Right ventricle myocardium inferior (tissue), 1 donor: Measurements from ENCODE around the gene COL23A1. TPM values are rescaled to one million over a fixed set of nuclear protein-coding genes. Genes with fewer than 3 reads are reported as not detected.
"Not testable (repeated sequence)": the region's sequence is repeated elsewhere in the genome, so short reads cannot be mapped to it uniquely, and the experiment has no call there.

Source experiments
- ATAC-seq: fragments of 200-7000 bp; cut with Tn5 transposase; one replicate; pipeline ENCODE4 v1.9.1; 2020; ENCODE audit warnings: mild to moderate bottlenecking, moderate library complexity
- DNase-seq: peaks from one replicate; pipeline ENCODE4 v3.0.0; 2021; ENCODE audit errors: missing footprints
- intact Hi-C: fragments of 100-400 bp; cut with DNase I; formaldehyde crosslinking; loops from one replicate; pipeline ENCODE4 v1.11.0; 2022
- total RNA-seq: library from RNA; stranded (reverse); fragmentation: NEBNext Ultra II Directional; extraction: Animal tissue kit (Norgen Biotek cat#: 25700); gene quantifications from one replicate; pipeline ENCODE4 v1.2.1, GENCODE V29; 2021
- donor health status: DM: no; HTN: yes; CAD: no; lungs with severe emphysema.

The COL23A1 gene
- total RNA-seq, 1 donor from 2014 or later = 22.5 TPM

GRCh38 chr5:178248750-178249149 is 341.4 kb downstream of the COL23A1 start:
- ATAC-seq (no peak), DNase-seq (no peak)
- intact Hi-C loops = no loop called here

GRCh38 chr5:178247481-178248456 is 342.4 kb downstream of the COL23A1 start:
- DNase-seq = no peak
- ATAC-seq = no peak

GRCh38 chr5:178246624-178247279 is 343.4 kb downstream of the COL23A1 start:
- DNase-seq (no peak), ATAC-seq (no peak)
- intact Hi-C loops = no loop called here

More at GRCh38 chr5:178247481-178248456, 342.4 kb downstream of the COL23A1 start:
- intact Hi-C loops = no loop called here

- DNase-seq (no peak), ATAC-seq (no peak)
- intact Hi-C loops = no loop called here
These were observed 344.8 kb downstream of the COL23A1 start for GRCh38 chr5:178245389-178245788.

GRCh38 chr5:178244576-178244975 is 345.6 kb downstream of the COL23A1 start:
- no peak for DNase-seq
- no peak for ATAC-seq
- intact Hi-C loops = no loop called here

DNA sequence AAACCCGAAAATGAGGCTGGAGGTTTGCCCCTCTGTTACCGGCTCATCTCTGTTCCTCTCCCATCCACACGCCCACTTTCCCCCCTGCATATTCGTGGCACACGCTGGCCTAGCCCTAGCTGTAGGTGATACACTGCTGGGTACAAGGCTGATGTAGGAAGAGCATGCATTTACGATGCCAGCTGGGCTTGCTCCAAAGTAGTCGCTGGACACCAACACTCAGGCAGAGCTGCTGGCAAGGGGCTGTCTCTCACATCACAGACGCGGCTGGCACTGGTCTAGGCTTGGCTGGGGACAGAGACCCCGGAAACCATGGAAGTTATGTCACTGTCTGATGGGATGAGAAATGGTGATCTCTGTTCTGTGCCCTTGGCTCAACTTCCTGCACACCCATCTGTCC is 347.8 kb downstream of the COL23A1 start:
- ATAC-seq (peak; percentile 53), DNase-seq (no peak)
- intact Hi-C loops = no loop called here

DNA sequence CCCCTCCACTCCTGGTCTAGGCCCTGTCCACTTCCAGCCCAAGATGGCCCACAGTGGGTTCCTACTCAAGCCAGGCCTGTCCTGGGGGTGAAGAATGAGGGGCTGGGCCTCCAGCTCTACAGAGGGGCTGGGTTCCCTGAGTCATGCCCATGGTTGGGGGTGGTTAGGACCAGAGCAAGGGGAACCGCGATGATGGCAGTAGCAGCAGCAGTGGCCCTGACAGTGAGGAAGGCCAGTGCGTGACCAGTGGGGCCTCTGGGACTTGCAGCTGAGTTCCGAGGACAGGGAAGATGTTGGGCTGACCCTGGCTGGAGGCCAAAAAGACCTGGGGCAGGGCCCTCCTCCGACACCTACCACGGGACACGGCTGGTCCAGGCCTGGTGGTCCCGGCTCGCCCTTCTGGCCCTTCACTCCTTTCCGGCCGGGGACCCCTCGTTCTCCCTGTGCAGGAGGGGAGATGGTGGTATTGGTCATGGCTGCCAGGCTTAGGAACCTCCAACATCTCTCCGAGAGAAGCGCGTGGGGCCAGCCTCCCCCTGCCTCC is 348.4 kb downstream of the COL23A1 start:
- intact Hi-C loops = no loop called here
- DNase-seq = no peak
- no peak for ATAC-seq

DNA sequence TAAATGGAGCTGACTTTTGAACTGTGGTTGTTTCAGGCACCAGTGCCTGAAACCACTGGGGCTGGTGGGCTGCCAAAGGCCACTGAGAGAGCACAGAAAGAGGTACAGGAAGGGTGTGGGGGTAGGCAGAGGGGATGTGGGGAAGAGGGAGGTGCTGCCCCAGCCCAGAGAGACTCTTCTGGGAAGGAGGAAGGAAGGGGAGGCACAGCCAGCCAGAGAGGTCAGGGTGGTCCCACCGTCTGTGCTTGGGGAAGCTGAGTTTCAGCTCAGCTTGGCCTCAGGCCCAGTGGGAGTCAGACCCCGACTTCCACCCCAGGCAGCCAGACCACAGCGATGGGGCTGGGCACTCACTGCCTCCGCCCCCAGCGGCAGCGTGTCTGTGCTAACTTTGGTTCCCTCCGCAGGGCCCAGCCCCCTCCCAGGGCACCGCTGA is 348.9 kb downstream of the COL23A1 start:
- no peak for DNase-seq
- ATAC-seq = peak; percentile 38

GRCh38 chr5:178240766-178241165 is 349.4 kb downstream of the COL23A1 start:
- intact Hi-C loops = no loop called here
- DNase-seq (no peak), ATAC-seq (no peak)

More for the DNA sequence above, 348.9 kb downstream of the COL23A1 start:
- intact Hi-C loops = no loop called here

DNA sequence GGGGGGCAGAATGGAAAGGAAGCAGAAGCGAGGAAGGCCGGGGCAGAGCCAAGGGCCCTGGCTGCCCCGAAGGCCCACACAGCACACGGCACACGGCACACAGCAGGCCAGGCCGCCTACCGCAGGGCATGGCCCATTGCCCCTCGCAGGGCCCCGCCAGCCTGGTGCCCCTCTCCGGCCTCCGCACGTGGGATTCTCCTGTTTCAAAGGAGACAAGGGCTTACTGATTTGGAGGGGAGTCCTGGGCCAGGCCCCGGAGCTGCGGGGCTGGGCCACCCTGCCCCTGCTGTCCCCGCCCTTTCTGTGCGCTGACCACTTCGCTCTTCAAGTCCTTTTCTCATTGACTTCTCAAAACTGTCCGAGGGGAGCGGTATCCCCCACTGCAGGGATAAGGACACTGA is 349.9 kb downstream of the COL23A1 start:
- ATAC-seq (no peak), DNase-seq (no peak)
- intact Hi-C loops = no loop called here

- intact Hi-C loops, ATAC-seq, DNase-seq: not testable (repeated sequence)
These were observed 350.4 kb downstream of the COL23A1 start for GRCh38 chr5:178239626-178240301.

GRCh38 chr5:178238711-178239592 is 351.2 kb downstream of the COL23A1 start:
- DNase-seq (no peak), ATAC-seq (no peak)
- intact Hi-C loops = no loop called here

DNA sequence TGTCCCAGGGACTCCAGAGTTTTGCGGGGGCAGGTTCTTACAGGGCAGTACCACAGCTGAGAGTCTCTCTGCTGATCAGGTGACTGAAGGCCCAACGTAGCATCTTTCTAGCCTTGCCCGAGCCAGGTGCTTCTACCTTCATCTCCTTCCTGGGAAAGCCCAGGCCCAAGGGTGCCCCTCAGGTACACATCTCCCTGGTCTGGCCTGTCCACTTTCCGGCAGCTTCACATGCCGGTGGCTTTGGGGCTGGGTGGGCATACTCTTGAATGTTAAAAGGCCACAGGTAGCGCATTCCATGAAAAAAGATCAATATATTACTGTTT is 351.9 kb downstream of the COL23A1 start:
- no peak for DNase-seq
- intact Hi-C loops = no loop called here
- no peak for ATAC-seq

GRCh38 chr5:178237431-178238312 is 352.5 kb downstream of the COL23A1 start:
- ATAC-seq = no peak
- no peak for DNase-seq
- intact Hi-C loops = loop anchor here (2.0 kb wide), 1 partner anchor 353 kb away; the partner anchor contains the start of gene COL23A1

DNA sequence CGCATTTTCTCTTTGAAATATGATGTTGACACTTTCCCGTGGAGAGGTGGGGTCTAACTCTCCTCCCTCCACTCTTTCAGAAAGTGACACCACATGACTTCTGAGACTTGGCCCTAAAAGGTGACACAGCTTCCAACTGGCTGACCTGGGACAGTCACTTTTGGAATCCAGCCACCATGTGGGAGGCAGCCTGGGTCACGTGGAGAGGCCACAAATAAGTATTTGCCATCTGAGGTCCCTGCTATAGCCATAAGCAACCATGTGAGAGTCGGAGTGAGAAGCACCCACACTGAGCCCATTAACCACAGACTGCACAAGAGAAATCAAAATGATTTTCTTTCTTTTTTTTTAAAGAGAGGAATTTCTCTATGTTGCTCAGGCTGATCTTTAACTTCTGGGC is 353.5 kb downstream of the COL23A1 start:
- DNase-seq (no peak), ATAC-seq (peak; percentile 30)
- intact Hi-C loops = loop anchor here (2.0 kb wide), 1 partner anchor 354 kb away; the partner anchor contains the start of gene COL23A1

DNA sequence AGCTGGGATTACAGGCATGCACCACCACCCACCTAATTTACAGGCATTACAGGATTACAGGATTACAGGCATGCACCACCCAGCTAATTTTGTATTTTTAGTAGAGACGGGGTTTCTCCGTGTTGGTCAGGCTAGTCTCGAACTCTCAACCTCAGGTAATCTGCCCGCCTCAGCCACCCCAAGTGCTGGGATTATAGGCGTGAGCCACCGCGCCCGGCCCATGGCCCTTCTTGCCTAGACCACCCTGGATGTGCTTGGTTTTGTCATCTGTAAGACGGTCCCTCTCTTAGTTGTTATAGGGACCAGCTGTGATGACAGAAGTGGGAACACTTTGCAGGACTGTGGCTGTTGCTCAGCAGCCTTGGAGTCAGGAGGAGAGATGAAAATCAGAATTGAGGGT is 354.1 kb downstream of the COL23A1 start:
- no peak for ATAC-seq
- DNase-seq = no peak
- intact Hi-C loops = loop anchor here (2.0 kb wide), 1 partner anchor 355 kb away; the partner anchor contains the start of gene COL23A1

- intact Hi-C loops = no loop called here
- DNase-seq (no peak), ATAC-seq (no peak)
These were observed 354.6 kb downstream of the COL23A1 start for GRCh38 chr5:178235588-178235974.
